WTC11 (cell line): ENCODE data around the gene MAEA. TPM values are rescaled to one million over a fixed set of nuclear protein-coding genes. Genes with fewer than 3 reads are reported as not detected.

Source experiments
- ATAC-seq: fragments of 200-7000 bp; cut with Tn5 transposase; 2 replicates; pipeline ENCODE4 v1.10.0; 2021; ENCODE audit warnings: mild to moderate bottlenecking, moderate library complexity
- CTCF ChIA-PET: fragments of 300-600 bp; sonication (Branson Sonifier 250); formaldehyde crosslinking; loops from one replicate; lab custom pipeline; 2021; ENCODE audit warnings: antibody characterized with exemption; lab: Charles Lee
- POLR2A ChIA-PET: fragments of 350-600 bp; sonication (Branson Sonifier 250); formaldehyde crosslinking; loops from one replicate; lab custom pipeline; 2021; ENCODE audit warnings: antibody characterized with exemption; lab: Charles Lee
- DNase-seq: peaks from one replicate; pipeline ENCODE4 v3.0.0; 2021; ENCODE audit warnings: low spot score
- H3K27ac Mint-ChIP-seq: 2 replicates; pipeline ENCODE4 v1.8.0; 2021; ENCODE audit warnings: mixed read lengths
- H3K27me3 Mint-ChIP-seq: 2 replicates; pipeline ENCODE4 v1.8.0; 2021; ENCODE audit warnings: low read depth, mild to moderate bottlenecking, moderate library complexity, mixed read lengths
- H3K36me3 Mint-ChIP-seq: 2 replicates; pipeline ENCODE4 v1.8.0; 2021; ENCODE audit warnings: mixed read lengths
- H3K4me1 Mint-ChIP-seq: 2 replicates; pipeline ENCODE4 v1.8.0; 2022; ENCODE audit warnings: mixed read lengths
- H3K4me3 Mint-ChIP-seq: 2 replicates; pipeline ENCODE4 v1.8.0; 2021; ENCODE audit warnings: mild to moderate bottlenecking, moderate library complexity, mixed read lengths
- H3K9me3 Mint-ChIP-seq: 2 replicates; pipeline ENCODE4 v1.8.0; 2021; ENCODE audit warnings: mixed read lengths
- ARID4B ChIP-seq: sonication (generic); formaldehyde crosslinking; IDR thresholded peaks from 2 replicates; pipeline ENCODE4 v1.8.0; 2023; ENCODE audit warnings: missing genetic modification reagents, mild to moderate bottlenecking, borderline replicate concordance
- ATF2 ChIP-seq: sonication (generic); formaldehyde crosslinking; IDR thresholded peaks from 2 replicates; pipeline ENCODE4 v1.8.1; 2022; ENCODE audit warnings: low read depth, missing genetic modification reagents, borderline replicate concordance
- ATF3 ChIP-seq: sonication (generic); formaldehyde crosslinking; conservative IDR thresholded peaks from 2 replicates; pipeline ENCODE4 v1.8.1; 2022; ENCODE audit warnings: mild to moderate bottlenecking, missing genetic modification reagents
- CREM ChIP-seq: sonication (generic); formaldehyde crosslinking; IDR thresholded peaks from 2 replicates; pipeline ENCODE4 v1.8.1; 2022; ENCODE audit warnings: mild to moderate bottlenecking, missing genetic modification reagents, moderate library complexity
- CTCF ChIP-seq: fragments of 200-600 bp; IDR thresholded peaks from 2 replicates; pipeline ENCODE4 v1.8.0; 2022; ENCODE audit warnings: antibody characterized with exemption
- ETV6 ChIP-seq: sonication (generic); formaldehyde crosslinking; IDR thresholded peaks from 2 replicates; pipeline ENCODE4 v1.8.1; 2022; ENCODE audit warnings: mild to moderate bottlenecking, missing genetic modification reagents
- FOXJ3 ChIP-seq: sonication (generic); formaldehyde crosslinking; IDR thresholded peaks from 2 replicates; pipeline ENCODE4 v1.9.0; 2021; ENCODE audit warnings: missing genetic modification reagents, mild to moderate bottlenecking, borderline replicate concordance
- JAZF1 ChIP-seq: fragments of 250-450 bp; sonication (Bioruptor Pico); IDR thresholded peaks from 2 replicates; pipeline ENCODE4 v1.9.0; 2021; ENCODE audit warnings: moderate library complexity, mild to moderate bottlenecking, inconsistent platforms
- OVOL2 ChIP-seq: fragments of 250-450 bp; sonication (Bioruptor Pico); IDR thresholded peaks from 2 replicates; pipeline ENCODE4 v1.9.0; 2021; ENCODE audit warnings: mild to moderate bottlenecking, borderline replicate concordance
- RORB ChIP-seq: fragments of 250-450 bp; sonication (Bioruptor Pico); IDR thresholded peaks from 2 replicates; pipeline ENCODE4 v1.9.0; 2021; ENCODE audit warnings: mild to moderate bottlenecking
- SMAD3 ChIP-seq: sonication (generic); formaldehyde crosslinking; IDR thresholded peaks from 2 replicates; pipeline ENCODE4 v1.8.0; 2022; ENCODE audit warnings: missing genetic modification reagents, mild to moderate bottlenecking, borderline replicate concordance
- SOX15 ChIP-seq: fragments of 250-450 bp; sonication (Bioruptor Pico); IDR thresholded peaks from 2 replicates; pipeline ENCODE4 v1.9.0; 2021; ENCODE audit warnings: mild to moderate bottlenecking
- TEAD4 ChIP-seq: sonication (generic); formaldehyde crosslinking; IDR thresholded peaks from 2 replicates; pipeline ENCODE4 v1.8.0; 2022; ENCODE audit warnings: mild to moderate bottlenecking, missing genetic modification reagents
- ZBTB43 ChIP-seq: sonication (generic); formaldehyde crosslinking; IDR thresholded peaks from 2 replicates; pipeline ENCODE4 v1.8.1; 2023; ENCODE audit warnings: mild to moderate bottlenecking, missing genetic modification reagents
- ZNF219 ChIP-seq: sonication (generic); formaldehyde crosslinking; IDR thresholded peaks from 2 replicates; pipeline ENCODE4 v1.8.0; 2023; ENCODE audit warnings: missing genetic modification reagents, mild to moderate bottlenecking, borderline replicate concordance
- ZNF232 ChIP-seq: sonication (generic); formaldehyde crosslinking; IDR thresholded peaks from 2 replicates; pipeline ENCODE4 v1.8.0; 2022; ENCODE audit warnings: mild to moderate bottlenecking, missing genetic modification reagents
- ZSCAN18 ChIP-seq: fragments of 250-450 bp; sonication (Bioruptor Pico); IDR thresholded peaks from 2 replicates; pipeline ENCODE4 v2.1.2; 2022; ENCODE audit warnings: mild to moderate bottlenecking, moderate library complexity
- total RNA-seq: library from RNA; stranded (reverse); gene quantifications from 3 replicates; pipeline ENCODE4 v1.2.3, GENCODE V29; 2021
- TF ChIP-seq, protein P1 (sequence below): sonication (generic); formaldehyde crosslinking; IDR thresholded peaks from 2 replicates; pipeline ENCODE4 v1.8.0; 2023; ENCODE audit warnings: missing genetic modification reagents
- TF ChIP-seq, protein P2 (sequence below): sonication (generic); formaldehyde crosslinking; IDR thresholded peaks from 2 replicates; pipeline ENCODE4 v1.8.1; 2023; ENCODE audit warnings: mild to moderate bottlenecking, missing genetic modification reagents, moderate library complexity
- TF ChIP-seq, protein P3 (sequence below): fragments of 250-450 bp; sonication (Bioruptor Pico); conservative IDR thresholded peaks from 2 replicates; pipeline ENCODE4 v1.9.0; 2021; ENCODE audit warnings: mild to moderate bottlenecking

Gene MAEA
- total RNA-seq, 1 experiment from 2014 or later = 86.9 TPM

DNA sequence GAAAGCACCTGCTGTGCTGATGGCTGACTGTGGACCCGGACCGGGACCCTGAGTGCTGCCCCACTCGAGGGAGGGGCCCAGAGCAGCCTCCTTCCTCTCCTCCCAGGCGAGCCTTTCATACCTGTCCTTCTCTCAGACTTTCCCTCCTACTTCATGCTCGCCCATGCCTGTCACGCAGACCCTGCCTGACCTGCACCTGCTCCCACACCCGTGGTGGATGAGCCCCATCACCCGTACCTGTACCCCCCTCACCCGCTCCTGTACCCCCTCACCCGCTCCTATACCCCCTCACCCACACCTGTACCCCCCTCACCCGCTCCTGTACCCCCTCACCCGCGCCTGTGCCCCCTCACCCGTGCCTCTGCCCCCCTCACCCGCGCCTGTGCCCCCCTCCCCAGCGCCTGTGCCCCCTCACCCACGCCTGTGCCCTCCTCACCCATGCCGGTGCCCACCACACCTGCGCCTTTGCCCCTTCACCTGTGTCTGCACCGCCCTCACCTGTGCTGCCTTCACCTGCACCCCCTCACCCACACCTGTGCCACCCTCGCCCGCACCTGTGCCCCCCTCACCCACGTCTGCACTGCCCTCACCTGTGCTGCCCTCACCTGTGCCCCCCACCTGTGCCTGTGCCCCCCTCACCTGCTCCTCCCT lies 5.8 kb downstream of the MAEA start:
- no peak for ATAC-seq
- ChIA-PET POLR2A (no interaction called here), CTCF (interaction anchor here (0.6 to 2.3 kb wide), 3 partner anchors 9 to 57 kb away, joined by 5 to 8 read pairs (median 5); no protein-coding TSS in a partner anchor)
- Mint-ChIP-seq H3K27me3 (no peaks in the 10 kb centered on the region), H3K27ac (no peak overlapping the region), H3K9me3 (no peaks in the 10 kb centered on the region), H3K4me3 (no peak overlapping the region), H3K36me3 (peaks cover 17% of the 10 kb centered on the region), H3K4me1 (peaks cover 52% of the 10 kb centered on the region)
- DNase-seq = no peak
- TF ChIP-seq, protein P1, sequence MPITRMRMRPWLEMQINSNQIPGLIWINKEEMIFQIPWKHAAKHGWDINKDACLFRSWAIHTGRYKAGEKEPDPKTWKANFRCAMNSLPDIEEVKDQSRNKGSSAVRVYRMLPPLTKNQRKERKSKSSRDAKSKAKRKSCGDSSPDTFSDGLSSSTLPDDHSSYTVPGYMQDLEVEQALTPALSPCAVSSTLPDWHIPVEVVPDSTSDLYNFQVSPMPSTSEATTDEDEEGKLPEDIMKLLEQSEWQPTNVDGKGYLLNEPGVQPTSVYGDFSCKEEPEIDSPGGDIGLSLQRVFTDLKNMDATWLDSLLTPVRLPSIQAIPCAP (CRISPR knock-in tag) = no peak
- TF ChIP-seq SOX15 (CRISPR knock-in tag) = no peak
- TF ChIP-seq ARID4B = no peak
- no peak for TF ChIP-seq SMAD3
- TF ChIP-seq ETV6 (CRISPR knock-in tag) = no peak
- TF ChIP-seq, protein P2, sequence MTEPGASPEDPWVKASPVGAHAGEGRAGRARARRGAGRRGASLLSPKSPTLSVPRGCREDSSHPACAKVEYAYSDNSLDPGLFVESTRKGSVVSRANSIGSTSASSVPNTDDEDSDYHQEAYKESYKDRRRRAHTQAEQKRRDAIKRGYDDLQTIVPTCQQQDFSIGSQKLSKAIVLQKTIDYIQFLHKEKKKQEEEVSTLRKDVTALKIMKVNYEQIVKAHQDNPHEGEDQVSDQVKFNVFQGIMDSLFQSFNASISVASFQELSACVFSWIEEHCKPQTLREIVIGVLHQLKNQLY (CRISPR knock-in tag) = no peak
- no peak for TF ChIP-seq ZNF219 (CRISPR knock-in tag)
- no peak for TF ChIP-seq CREM (CRISPR knock-in tag)
- TF ChIP-seq ATF2 (CRISPR knock-in tag) = no peak
- TF ChIP-seq RORB (CRISPR knock-in tag) = no peak
- TF ChIP-seq JAZF1 (CRISPR knock-in tag) = no peak
- TF ChIP-seq ATF3 = no peak

DNA sequence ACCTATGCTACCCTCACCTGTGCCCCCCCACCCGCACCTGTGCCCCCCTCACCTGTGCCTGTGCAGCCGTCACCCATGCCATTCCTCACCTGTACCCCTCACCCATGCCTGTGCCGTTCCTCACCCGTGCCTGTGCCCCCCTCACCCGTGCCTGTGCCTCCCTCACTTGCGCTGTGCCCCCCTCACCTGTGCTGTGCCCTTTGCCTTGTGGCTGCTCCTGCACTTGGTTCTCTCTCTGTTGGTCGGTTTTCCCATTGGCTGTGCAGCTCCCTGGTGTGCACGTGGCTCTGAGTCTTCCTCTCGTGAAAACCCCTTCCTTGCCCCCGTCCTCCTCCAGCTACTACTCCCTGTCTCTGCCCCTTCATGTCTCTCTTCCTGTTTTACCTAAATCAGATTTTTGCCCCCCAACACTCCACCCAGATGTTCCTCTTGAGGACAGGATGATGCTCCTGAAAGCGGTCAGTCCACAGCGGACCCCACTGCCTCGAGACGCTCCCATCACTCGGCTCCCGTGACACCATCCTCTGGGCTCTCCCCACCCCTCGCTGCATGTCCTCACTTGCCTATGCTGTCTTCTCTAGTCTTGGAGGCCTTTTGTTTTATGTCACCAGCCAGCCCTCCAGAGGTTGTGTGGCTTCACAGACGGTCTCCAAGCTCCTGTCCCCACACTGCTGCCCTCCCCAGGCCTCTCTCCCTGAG lies 6.8 kb downstream of the MAEA start:
- peak overlapping the region; percentile 83 for H3K27ac Mint-ChIP-seq
- DNase-seq (no peak), ATAC-seq (no peak)
- CTCF ChIA-PET = no interaction called here
- no peaks in the 10 kb centered on the region for H3K27me3 Mint-ChIP-seq
- POLR2A ChIA-PET = no interaction called here
- peaks cover 43% of the 10 kb centered on the region for H3K4me1 Mint-ChIP-seq
- H3K36me3 Mint-ChIP-seq = peaks cover 23% of the 10 kb centered on the region
- H3K9me3 Mint-ChIP-seq = no peaks in the 10 kb centered on the region
- H3K4me3 Mint-ChIP-seq = no peak overlapping the region
- no peak for TF ChIP-seq ZSCAN18
- no peak for TF ChIP-seq FOXJ3 (CRISPR knock-in tag)
- no peak for TF ChIP-seq CTCF
- TF ChIP-seq ZBTB43 (CRISPR knock-in tag) = no peak
- TF ChIP-seq, protein P3, sequence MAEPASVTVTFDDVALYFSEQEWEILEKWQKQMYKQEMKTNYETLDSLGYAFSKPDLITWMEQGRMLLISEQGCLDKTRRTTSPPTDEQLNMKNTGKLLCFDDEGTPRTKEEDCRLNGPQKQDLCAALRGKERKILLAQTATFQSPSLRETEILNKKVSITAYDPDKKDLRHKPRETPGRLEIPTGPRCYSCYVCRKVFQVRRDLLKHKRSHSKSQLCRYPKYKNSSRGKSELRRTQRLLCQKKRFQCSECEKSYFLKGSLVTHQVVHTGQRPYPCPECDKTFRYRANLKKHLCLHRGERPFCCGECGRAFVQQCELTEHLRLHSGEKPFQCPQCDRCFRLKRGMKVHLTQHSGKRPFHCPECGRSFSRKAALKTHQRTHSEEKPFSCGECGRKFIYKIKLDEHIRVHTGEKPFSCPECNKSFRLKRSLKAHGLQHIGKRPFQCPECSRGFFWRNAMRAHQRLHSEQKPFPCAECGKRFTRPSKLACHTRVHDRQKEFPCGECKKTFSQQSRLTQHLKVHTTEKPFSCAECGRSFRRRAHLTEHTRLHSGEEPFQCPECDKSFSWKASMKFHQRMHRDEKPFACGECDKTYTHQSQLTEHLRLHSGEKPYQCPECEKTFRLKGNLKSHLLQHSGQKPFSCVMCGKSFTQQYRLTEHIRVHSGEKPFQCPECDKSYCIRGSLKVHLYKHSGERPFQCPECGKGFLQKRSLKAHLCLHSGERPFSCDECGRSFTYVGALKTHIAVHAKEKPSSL = no peak
- TF ChIP-seq TEAD4 (CRISPR knock-in tag) = no peak
- TF ChIP-seq OVOL2 (CRISPR knock-in tag) = no peak
- TF ChIP-seq ZNF232 (CRISPR knock-in tag) = no peak
